HEK293T (cell line): ENCODE results near the gene NPHP4.

ENCODE experiments used
- CTCF ChIA-PET: fragments of 350-600 bp; formaldehyde crosslinking; extraction: SDS; loops from one replicate; lab custom pipeline; 2021; ENCODE audit warnings: antibody characterized with exemption, inconsistent platforms; lab: Yijun Ruan, JAX
- POLR2A ChIA-PET: fragments of 350-600 bp; formaldehyde crosslinking; extraction: SDS; loops from one replicate; lab custom pipeline; 2020; ENCODE audit warnings: antibody characterized with exemption, inconsistent platforms; lab: Yijun Ruan, JAX
- DNase-seq: peaks from one replicate; pipeline ENCODE4 v3.0.0; 2012; ENCODE audit warnings: mixed read lengths; ENCODE audit errors: extremely low spot score
- ARNT ChIP-seq: fragments of 450-650 bp; IDR thresholded peaks from 2 replicates; pipeline ENCODE4 v1.6.1; 2017; ENCODE audit warnings: mild to moderate bottlenecking
- BHLHE40 ChIP-seq: fragments of 450-650 bp; IDR thresholded peaks from 2 replicates; pipeline ENCODE4 v1.6.1; 2016; ENCODE audit warnings: mild to moderate bottlenecking, moderate library complexity, borderline replicate concordance
- CTBP1 ChIP-seq: fragments of 450-650 bp; IDR thresholded peaks from 2 replicates; pipeline ENCODE4 v1.6.1; 2016; ENCODE audit warnings: borderline replicate concordance
- ELF4 ChIP-seq: fragments of 450-650 bp; IDR thresholded peaks from 2 replicates; pipeline ENCODE4 v1.6.1; 2017; ENCODE audit warnings: antibody characterized with exemption
- FOXA1 ChIP-seq: fragments of 450-650 bp; IDR thresholded peaks from 2 replicates; pipeline ENCODE4 v1.6.1; 2016; ENCODE audit warnings: mild to moderate bottlenecking
- FOXK2 ChIP-seq: fragments of 450-650 bp; IDR thresholded peaks from 2 replicates; pipeline ENCODE4 v1.6.1; 2016; ENCODE audit warnings: mild to moderate bottlenecking
- FOXM1 ChIP-seq: fragments of 450-650 bp; IDR thresholded peaks from 2 replicates; pipeline ENCODE4 v1.6.1; 2017; ENCODE audit warnings: mild to moderate bottlenecking, borderline replicate concordance
- HDGF ChIP-seq: fragments of 450-650 bp; IDR thresholded peaks from 2 replicates; pipeline ENCODE4 v1.6.1; 2017; ENCODE audit warnings: antibody characterized with exemption, borderline replicate concordance
- L3MBTL2 ChIP-seq: fragments of 450-650 bp; conservative IDR thresholded peaks from 2 replicates; pipeline ENCODE4 v1.6.1; 2016; ENCODE audit warnings: mild to moderate bottlenecking
- LEF1 ChIP-seq: fragments of 450-650 bp; IDR thresholded peaks from 2 replicates; pipeline ENCODE4 v1.6.1; 2017; ENCODE audit warnings: mild to moderate bottlenecking, borderline replicate concordance
- NFRKB ChIP-seq: fragments of 450-650 bp; IDR thresholded peaks from 2 replicates; pipeline ENCODE4 v1.6.1; 2016; ENCODE audit warnings: mild to moderate bottlenecking, moderate library complexity
- PKNOX1 ChIP-seq: fragments of 450-650 bp; IDR thresholded peaks from 2 replicates; pipeline ENCODE4 v1.6.1; 2016
- SP1 ChIP-seq: fragments of 450-650 bp; IDR thresholded peaks from 2 replicates; pipeline ENCODE4 v1.6.1; 2017
- SUZ12 ChIP-seq: fragments of 450-650 bp; IDR thresholded peaks from 2 replicates; pipeline ENCODE4 v1.6.1; 2016; ENCODE audit warnings: mild to moderate bottlenecking
- TARDBP ChIP-seq: fragments of 450-650 bp; IDR thresholded peaks from 2 replicates; pipeline ENCODE4 v1.6.1; 2016
- ZNF384 ChIP-seq: fragments of 450-650 bp; IDR thresholded peaks from 2 replicates; pipeline ENCODE4 v1.6.1; 2016

The NPHP4 gene

GRCh38 chr1:5913078-5913845 lies 79.0 kb downstream of the NPHP4 start:
- POLR2A ChIA-PET, result no interaction called here
- CTCF ChIA-PET, result no interaction called here
- no peak for DNase-seq
- TF ChIP-seq NFRKB (no peak), LEF1 (no peak), FOXM1 (no peak), ELF4 (no peak), ZNF384 (no peak), BHLHE40 (no peak), FOXA1 (no peak), FOXK2 (no peak), TARDBP (no peak), SP1 (no peak), ARNT (no peak), CTBP1 (no peak), L3MBTL2 (no peak), PKNOX1 (no peak), SUZ12 (no peak), HDGF (no peak)

- DNase-seq, result no peak
- no peak for TF ChIP-seq L3MBTL2
- ChIA-PET POLR2A (no interaction called here), CTCF (no interaction called here)
These were observed 80.4 kb downstream of the NPHP4 start for GRCh38 chr1:5911871-5912271.

GRCh38 chr1:5911157-5911556 lies 81.1 kb downstream of the NPHP4 start:
- no peak for DNase-seq
- ChIA-PET CTCF (no interaction called here), POLR2A (no interaction called here)
- TF ChIP-seq FOXM1 (no peak), TARDBP (no peak), HDGF (no peak), LEF1 (no peak), SP1 (no peak), ARNT (no peak), NFRKB (no peak), ZNF384 (no peak), FOXA1 (no peak), FOXK2 (no peak), PKNOX1 (no peak), BHLHE40 (no peak), CTBP1 (no peak), SUZ12 (no peak), L3MBTL2 (no peak), ELF4 (no peak)

GRCh38 chr1:5910666-5911065 lies 81.6 kb downstream of the NPHP4 start:
- CTCF ChIA-PET, result no interaction called here
- TF ChIP-seq ZNF384, result no peak
- TF ChIP-seq FOXK2, result no peak
- TF ChIP-seq L3MBTL2, result no peak
- no peak for TF ChIP-seq FOXM1
- TF ChIP-seq BHLHE40, result no peak
- no peak for TF ChIP-seq SUZ12
- no peak for TF ChIP-seq TARDBP
- no peak for TF ChIP-seq NFRKB
- no peak for TF ChIP-seq SP1
- no peak for TF ChIP-seq FOXA1
- TF ChIP-seq ARNT, result no peak
- no peak for TF ChIP-seq PKNOX1
- no peak for TF ChIP-seq CTBP1
- no peak for TF ChIP-seq LEF1
- no peak for TF ChIP-seq ELF4
- no peak for DNase-seq
- POLR2A ChIA-PET, result no interaction called here

GRCh38 chr1:5910276-5910620 lies 82.0 kb downstream of the NPHP4 start:
- ChIA-PET CTCF (no interaction called here), POLR2A (no interaction called here)
- no peak for DNase-seq
- TF ChIP-seq ELF4 (no peak), L3MBTL2 (no peak), BHLHE40 (no peak), NFRKB (no peak)

DNA sequence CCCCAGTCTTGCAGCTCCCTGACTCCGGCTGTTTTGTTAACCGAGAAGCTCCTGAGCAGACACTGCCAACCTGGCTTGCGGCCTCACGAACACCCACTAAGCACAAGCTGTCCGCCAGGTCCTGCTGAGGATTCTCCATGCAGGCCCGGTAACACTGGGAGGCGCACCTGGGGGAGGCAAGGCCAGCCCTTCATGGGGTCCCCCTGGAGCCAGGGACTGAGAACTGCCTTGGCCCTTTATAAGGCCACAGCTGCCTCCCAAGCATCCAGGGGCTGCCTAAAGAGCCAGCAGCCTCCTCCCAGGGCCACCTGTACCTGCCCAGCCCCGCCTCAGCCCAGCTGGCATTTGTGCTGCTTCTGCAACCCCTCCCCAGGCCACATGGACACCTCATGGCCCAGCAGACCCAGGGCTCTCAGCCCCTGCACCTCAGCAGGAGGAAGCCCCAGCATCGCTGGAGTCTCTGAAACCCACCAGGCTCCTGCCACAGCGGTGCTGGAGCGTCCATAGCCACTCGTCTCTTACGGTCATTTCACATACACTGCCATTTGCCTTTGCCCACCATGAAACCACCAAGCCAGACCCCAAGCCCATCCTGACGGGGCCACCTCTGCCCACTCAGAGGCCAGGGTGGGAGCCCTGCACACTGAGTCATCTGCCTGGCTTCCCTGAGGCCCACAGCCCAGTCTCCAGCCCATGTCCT lies 82.5 kb downstream of the NPHP4 start:
- POLR2A ChIA-PET, result no interaction called here
- DNase-seq, result no peak
- no peak for TF ChIP-seq CTBP1
- no peak for TF ChIP-seq HDGF
- TF ChIP-seq PKNOX1, result no peak
- CTCF ChIA-PET, result interaction anchor here (0.8 kb wide), 1 partner anchor 152 kb away, joined by 3 read pairs; no protein-coding TSS in a partner anchor
